ENCODE measurements around the gene IGFL4. TPM values are rescaled to one million over a fixed set of nuclear protein-coding genes. Genes with fewer than 3 reads are reported as not detected.

IGFL4 gene
- total and polyA plus RNA-seq, 2 of the 13 experiments (the other 11 are each of a cell fraction or from before 2014, with no cell fraction given): 1.2 to 1.4 TPM

GRCh38 chr19:46014534-46014933 lies 26.3 kb downstream of the IGFL4 start:
- no peak for TF ChIP-seq RFX3 (CRISPR knock-in tag; IDR thresholded peaks at IDR 0.05)
- no peak for TF ChIP-seq HOXA5 (CRISPR knock-in tag; IDR thresholded peaks at IDR 0.05)
- TF ChIP-seq POLR2AphosphoS5 (IDR thresholded peaks at IDR 0.05; ENCODE audit: low read depth, low read length): no peak
- TF ChIP-seq NONO (IDR thresholded peaks at IDR 0.05): no peak
- TF ChIP-seq NONO (CRISPR knock-in tag; conservative IDR thresholded peaks at IDR 0.05): no peak
- TF ChIP-seq TEAD3 (CRISPR knock-in tag; optimal IDR thresholded peaks at IDR 0.05; ENCODE audit: borderline replicate concordance): no peak
- no peak for TF ChIP-seq FOXK1 (CRISPR knock-in tag; IDR thresholded peaks at IDR 0.05; ENCODE audit: borderline replicate concordance, low read depth)
- no peak for TF ChIP-seq ASH2L (IDR thresholded peaks at IDR 0.05; ENCODE audit: insufficient read length, low read depth, low read length)
- TF ChIP-seq FOSL2 (CRISPR knock-in tag; IDR thresholded peaks at IDR 0.05): no peak
- TF ChIP-seq NR0B2 (CRISPR knock-in tag; IDR thresholded peaks at IDR 0.05): no peak
- Histone ChIP-seq H3K9me3 (ENCODE audit: low read length) (no peaks in the 10 kb centered on the region), H2AFZ (ENCODE audit: low read length) (no peak overlapping the region), H3K4me3 (replicated peaks in 1 of 3; ENCODE audit: insufficient read depth in 1 of 3, low read depth in 2 of 3, low read length in 3 of 3) (no peak overlapping the region), H3K27ac (ENCODE audit: extremely low read length, insufficient read depth, low read length) (no peak overlapping the region), H3K9ac (ENCODE audit: insufficient read depth, low read depth, low read length) (no peak overlapping the region), H3K79me2 (ENCODE audit: insufficient read depth, low read length) (no peaks in the 10 kb centered on the region), H3K36me3 (replicated peaks in 1 of 2; ENCODE audit: control insufficient read depth in 1 of 2, insufficient read depth in 2 of 2, low read length in 2 of 2) (no peaks in the 10 kb centered on the region), H3K4me2 (ENCODE audit: low read depth, low read length) (no peak overlapping the region), H3K4me1 (ENCODE audit: insufficient read depth, low read length) (no peaks in the 10 kb centered on the region), H3K27me3 (ENCODE audit: control insufficient read depth in 1 of 2, insufficient read depth in 2 of 2, low read length in 2 of 2) (no peaks in the 10 kb centered on the region), H4K20me1 (ENCODE audit: insufficient read depth, low read length) (no peaks in the 10 kb centered on the region)
- in situ Hi-C loops (cut with HindIII; ENCODE audit: extremely low pct_ligation_motif_present, low pct_unique_long_range_greater_than_20kb) (loop anchor here (10.0 kb wide), 1 partner anchor 200 kb away; the partner anchor contains the start of gene RSPH6A), intact Hi-C loops (cut with micrococcal nuclease; ENCODE audit: unreplicated experiment) (loop anchor here (5.0 kb wide), 1 partner anchor 197 kb away; the partner anchor contains the start of gene RSPH6A)
- WGBS (ENCODE audit: low lambda C conversion rate): 85% methylated on average over 8 of the region's 8 CpGs
- ATAC-seq: no peak
- no peak for FAIRE-seq
- ChIA-PET CTCF (ENCODE audit: low intra/inter-chr PET ratio, low total read pairs) (no interaction called here), POLR2A (no interaction called here)
- no TSS peak for BruUV-seq (replicated peaks)
- no peak for DNase-seq (ENCODE audit: low spot score)
